Transverse colon (tissue), 4 donors: Measurements from ENCODE around the gene ZNF451.

ENCODE experiments used
- CTCF ChIP-seq, 5 experiments: fragments of 200-600 bp in 3 of 5; fragments of 450-650 bp in 2 of 5; sonication (generic) in 3 of 5; IDR thresholded peaks; 1 replicate in 2 of 5; 2 replicates in 3 of 5; pipeline ENCODE4 v1.5.1; 2016 to 2017; ENCODE audit warnings: antibody characterized with exemption in 5 of 5, inconsistent platforms in 3 of 5, mild to moderate bottlenecking in 2 of 5, moderate library complexity in 1 of 5
- POLR2A ChIP-seq: fragments of 450-650 bp; IDR thresholded peaks from one replicate; pipeline ENCODE4 v1.6.1; 2016; ENCODE audit warnings: antibody characterized with exemption, mild to moderate bottlenecking, moderate library complexity
- POLR2AphosphoS5 ChIP-seq, 3 donors: sonication (generic); formaldehyde crosslinking; IDR thresholded peaks; one replicate each; pipeline ENCODE4 v1.6.1; 2016; ENCODE audit warnings: antibody characterized with exemption in 3 of 3

GRCh38 chr6:57141451-57142177 lies 51.6 kb downstream of the ZNF451 start:
- TF ChIP-seq POLR2AphosphoS5 (IDR thresholded peaks at IDR 0.05), result no peak
- TF ChIP-seq POLR2A, result no peak
- no peak for TF ChIP-seq CTCF (IDR thresholded peaks at IDR 0.05)
